ENCODE data around the gene SMTNL1.
A peak's percentile ranks its signal among the peaks of the same experiment; 100 is the strongest.

Gene SMTNL1

GRCh38 chr11:57543593-57543992 is 6.2 kb downstream of the SMTNL1 start:
- DNase-seq (ENCODE audit: low read depth in 1 of 2, low spot score in 1 of 2): no peak

DNA sequence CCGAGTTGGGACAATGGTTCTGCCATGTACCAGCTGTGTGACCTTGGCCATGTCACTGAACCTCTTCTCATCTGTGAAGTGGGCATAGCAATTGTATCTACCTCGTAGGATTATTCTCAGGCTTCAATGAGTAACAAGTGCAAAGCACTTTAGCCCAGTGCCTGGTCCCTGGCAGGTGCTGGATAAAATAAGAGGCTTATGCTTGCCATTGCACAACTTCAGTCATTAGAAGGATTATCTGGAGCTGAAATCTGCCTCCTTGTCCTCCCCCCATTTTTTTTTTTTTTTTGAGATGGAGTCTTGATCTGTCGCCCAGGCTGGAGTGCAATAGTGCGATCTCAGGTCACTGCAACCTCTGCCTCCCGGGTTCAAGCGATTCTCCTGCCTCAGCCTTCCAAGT is 7.2 kb downstream of the SMTNL1 start:
- DNase-seq (ENCODE audit: low read depth in 1 of 2, low spot score in 1 of 2): no peak

DNA sequence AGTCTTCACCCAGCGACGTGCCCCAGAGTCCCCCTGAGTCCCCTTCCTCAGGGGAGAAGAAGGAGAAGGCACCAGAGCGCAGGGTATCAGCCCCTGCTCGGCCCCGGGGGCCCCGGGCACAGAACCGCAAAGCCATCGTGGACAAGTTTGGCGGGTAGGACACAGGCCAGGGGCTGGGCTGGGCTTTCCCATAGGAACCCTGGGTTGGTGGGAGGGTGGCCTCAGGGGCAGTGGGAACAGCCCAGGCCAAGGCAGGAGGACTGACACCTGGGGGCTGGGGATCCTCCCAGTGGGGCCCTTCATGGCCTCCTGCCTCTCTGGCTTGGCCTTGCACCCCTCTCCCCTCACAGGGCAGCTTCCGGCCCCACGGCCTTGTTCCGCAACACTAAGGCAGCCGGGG is 8.5 kb downstream of the SMTNL1 start:
- DNase-seq (ENCODE audit: low read depth in 1 of 2, low spot score in 1 of 2): no peak

DNA sequence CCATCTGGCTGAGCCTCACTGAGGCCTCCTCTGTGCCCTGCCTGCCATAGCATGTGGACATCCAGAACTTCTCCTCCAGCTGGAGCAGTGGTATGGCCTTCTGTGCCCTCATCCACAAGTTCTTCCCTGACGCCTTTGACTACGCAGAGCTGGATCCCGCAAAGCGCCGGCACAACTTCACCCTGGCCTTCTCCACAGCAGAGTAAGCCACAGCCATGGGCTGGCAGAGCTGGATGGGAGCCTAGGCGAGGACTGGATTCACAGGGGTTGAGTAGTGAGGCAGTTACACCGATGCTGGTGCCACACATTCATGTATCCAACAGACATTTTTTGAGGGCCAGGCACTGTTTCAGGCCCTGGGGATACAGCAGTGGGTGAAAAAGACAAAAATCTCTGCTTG is 9.1 kb downstream of the SMTNL1 start:
- DNase-seq (ENCODE audit: low read depth in 1 of 2, low spot score in 1 of 2): no peak

- no peak for DNase-seq (ENCODE audit: low read depth in 1 of 2, low spot score in 1 of 2)
These were observed 9.6 kb downstream of the SMTNL1 start for GRCh38 chr11:57546869-57547475.

DNA sequence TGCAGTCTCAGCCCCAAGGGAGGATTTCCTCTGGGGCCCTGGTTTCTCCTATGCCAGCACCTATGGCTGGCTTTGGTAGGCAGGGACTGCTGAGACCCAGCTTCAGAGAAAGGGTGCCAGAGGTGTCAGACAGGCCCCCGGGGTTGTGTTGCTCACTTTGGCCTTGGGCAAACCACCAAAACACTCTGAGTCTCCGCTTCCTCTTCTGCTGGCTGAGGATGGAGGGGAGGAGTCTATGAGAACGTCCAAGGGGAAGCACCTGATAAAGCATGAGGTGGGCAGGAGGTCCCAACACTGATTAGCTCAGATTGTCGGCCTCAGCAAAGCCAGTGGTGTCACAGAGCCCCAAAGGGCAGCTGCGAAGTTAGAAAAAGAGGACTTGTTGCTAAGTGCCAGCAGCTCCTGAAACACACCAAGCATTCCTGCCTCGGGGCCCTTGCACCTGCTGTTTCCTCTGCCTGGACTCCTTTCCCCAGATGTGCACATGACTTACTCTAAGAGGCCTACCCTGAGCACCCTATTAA is 10.5 kb downstream of the SMTNL1 start:
- no peak for DNase-seq (ENCODE audit: low read depth in 1 of 2, low spot score in 1 of 2)

GRCh38 chr11:57549983-57550382 is 12.6 kb downstream of the SMTNL1 start:
- no peak for DNase-seq (ENCODE audit: low read depth in 1 of 2, low spot score in 1 of 2)

GRCh38 chr11:57551941-57552340 is 14.5 kb downstream of the SMTNL1 start:
- no peak for DNase-seq (ENCODE audit: low read depth in 1 of 2, low spot score in 1 of 2)

DNA sequence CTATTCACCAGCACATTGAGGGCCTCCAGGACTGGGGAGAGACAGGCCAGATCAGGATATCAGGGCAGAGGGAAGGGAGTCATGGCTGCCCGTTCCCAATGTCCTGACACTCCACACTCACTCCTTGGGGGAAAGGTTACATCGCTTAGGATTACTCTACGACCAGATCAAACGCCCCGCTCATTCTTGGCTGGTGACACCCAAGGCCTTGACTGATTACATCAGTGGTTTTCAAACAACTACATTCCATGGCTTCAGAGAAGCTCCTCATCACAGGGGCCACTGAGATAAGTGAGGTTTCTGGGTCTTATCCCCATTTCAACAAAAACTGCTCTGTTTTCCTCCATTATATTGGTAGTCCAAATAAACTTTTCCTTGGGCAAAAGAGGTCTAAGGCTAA is 15.1 kb downstream of the SMTNL1 start:
- no peak for DNase-seq (ENCODE audit: low read depth in 1 of 2, low spot score in 1 of 2)

GRCh38 chr11:57555393-57555792 is 18.0 kb downstream of the SMTNL1 start:
- no peak for DNase-seq (ENCODE audit: low read depth in 1 of 2, low spot score in 1 of 2)

DNA sequence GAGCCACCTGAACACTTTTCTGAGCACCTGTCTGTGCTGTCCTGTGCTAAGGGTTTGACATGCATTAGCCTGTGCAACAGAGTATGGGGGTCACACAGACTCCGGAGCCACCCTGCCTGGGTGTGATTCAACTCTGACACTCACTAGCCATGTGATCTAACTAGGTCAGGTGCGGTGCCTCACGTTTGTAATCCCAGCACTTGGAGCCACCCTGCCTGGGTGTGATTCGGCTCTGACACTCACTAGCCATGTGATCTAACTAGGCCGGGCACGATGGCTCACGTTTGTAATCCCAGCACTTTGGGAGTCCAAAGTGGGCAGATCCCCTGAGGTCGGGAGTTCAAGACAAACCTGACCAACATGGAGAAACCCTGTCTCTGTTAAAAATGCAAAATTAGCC is 18.6 kb downstream of the SMTNL1 start:
- DNase-seq (ENCODE audit: low read depth in 1 of 2, low spot score in 1 of 2): no peak

GRCh38 chr11:57560146-57560545 is 22.8 kb downstream of the SMTNL1 start:
- DNase-seq (ENCODE audit: low read depth in 1 of 2, low spot score in 1 of 2): no peak

DNA sequence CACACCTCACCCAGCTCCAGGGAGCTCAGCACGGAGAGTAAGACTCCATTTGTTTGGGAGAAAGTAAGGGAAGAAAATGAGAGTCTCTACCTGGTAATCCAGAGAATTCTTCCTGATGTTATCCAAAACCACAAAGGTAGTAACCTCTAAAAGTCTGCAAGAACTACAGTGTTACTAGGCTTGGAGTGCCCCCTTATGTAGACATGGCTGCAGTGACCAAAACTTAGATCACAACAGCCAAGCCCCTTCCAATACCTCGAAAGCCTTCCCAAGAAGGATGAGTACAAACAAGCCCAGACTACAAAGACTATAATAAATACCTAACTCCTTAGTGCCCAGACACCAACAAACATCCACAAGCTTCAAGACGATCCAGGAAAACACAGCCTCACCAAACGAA is 25.2 kb downstream of the SMTNL1 start:
- no peak for DNase-seq (ENCODE audit: low read depth in 1 of 2, low spot score in 1 of 2)

DNA sequence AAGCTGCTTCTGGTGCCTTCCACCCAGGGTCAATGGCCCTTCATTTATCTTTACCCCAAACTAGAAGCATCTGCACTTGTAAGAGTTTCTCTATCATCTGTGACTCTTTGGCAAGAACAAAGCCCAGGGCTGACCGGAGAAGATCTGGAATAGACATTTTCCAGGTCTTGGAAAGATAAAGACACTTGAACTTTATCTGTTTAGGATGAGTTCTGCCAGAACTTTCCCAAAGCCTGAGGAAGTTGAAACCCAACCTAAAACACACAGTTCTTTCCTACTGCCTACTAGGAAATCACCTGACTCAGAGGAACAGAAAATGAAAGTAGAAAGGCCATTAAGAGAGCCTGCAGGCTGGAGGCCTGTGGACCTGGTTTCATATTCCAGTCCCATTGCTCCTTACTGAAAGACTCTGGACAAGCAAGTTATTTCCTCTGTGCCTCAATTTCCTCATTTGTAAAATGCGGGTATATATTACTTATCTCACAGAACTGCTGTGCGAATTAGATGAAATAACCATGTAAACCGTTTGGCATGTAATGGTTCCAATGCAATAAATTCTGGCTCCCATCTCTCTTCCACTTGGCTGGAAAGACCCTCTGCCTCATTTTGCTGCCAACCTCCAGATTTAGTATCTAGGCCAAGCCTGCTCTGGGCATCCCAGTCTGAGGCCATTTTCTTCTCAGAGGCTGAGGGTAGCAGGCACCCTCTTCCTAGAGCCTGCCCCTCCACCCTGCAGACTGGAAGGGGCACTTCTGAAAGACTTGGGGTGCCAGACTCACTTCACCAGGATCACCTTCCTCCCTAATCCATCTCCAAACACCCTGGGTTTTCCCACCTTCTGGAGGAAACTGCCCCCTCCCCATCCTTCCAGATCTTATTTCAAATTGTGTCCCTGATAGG is 28.9 kb downstream of the SMTNL1 start:
- no peak for DNase-seq (ENCODE audit: low read depth in 1 of 2, low spot score in 1 of 2)

- no peak for DNase-seq (ENCODE audit: low read depth in 1 of 2, low spot score in 1 of 2)
These were observed 29.6 kb downstream of the SMTNL1 start for GRCh38 chr11:57566905-57567514.

DNA sequence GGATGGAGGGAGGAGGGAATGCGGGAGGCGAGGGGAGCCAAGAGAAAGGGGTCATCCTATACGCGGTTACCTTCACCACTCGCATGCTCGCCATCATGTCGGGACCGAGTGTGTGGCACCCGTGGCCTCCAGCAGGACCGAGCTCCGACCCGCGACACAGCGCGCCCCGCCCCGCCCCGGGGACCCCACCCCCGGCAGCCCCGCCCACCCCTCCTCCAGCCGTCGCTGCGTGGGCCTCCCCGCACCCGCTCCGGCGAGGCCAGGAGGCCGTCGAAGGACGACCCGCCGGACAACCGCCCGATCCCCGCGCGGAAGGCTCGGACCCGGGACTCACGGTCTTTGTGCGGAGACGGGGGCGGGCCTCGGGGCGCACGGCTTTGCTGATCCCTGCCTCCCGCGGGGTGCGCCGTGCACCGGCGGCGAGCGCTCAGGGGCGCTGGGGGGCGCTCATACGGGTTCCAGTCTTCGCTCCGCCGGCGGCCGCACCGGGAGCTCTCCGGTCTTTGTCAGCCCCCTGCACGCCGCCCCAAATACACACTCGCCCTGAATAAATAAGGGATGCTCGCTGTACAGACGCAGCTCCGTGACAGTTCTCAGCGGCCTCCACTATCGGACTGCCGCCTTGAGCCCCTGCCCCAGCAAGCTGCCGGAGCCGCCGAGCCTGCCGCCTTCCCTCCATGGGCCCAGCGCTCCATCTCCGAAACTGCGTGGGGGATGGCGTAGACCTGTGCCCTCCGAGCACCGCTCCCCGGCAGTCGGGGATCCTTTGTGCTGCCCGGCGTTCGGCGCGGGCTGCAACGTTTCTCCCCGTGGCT is 30.3 kb downstream of the SMTNL1 start, which contains the start of gene UBE2L6:
Gene UBE2L6 (minus strand): TSS at position 158 of the 815 bp plus-strand sequence. CDS start 61 bp downstream, at position 97.
- peak; percentile 21 to 79 for DNase-seq (ENCODE audit: low read depth in 1 of 2, low spot score in 1 of 2)

DNA sequence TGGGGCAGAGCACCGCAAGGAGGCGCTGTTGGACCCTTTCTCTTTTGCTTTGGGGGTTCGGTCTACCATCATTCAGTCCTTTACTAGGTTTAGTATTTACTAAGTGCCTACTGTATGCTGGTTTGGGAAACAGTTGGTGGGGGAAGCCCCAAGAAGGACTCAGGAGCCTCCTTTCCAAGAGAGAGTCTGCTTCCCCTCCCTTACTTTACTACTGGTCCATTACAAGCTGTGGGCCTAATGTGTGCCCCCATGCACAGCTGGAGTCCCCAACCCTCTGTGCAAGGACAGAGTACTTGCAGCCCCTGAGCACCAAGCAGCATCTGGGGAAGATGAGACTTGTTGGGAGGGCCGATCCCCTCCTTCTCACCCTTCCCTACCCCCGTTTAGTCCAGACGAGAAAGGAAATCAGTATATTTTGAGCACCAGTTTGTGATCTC is 31.0 kb downstream of the SMTNL1 start:
- peak in 1 of 2 donors; percentile 87 for DNase-seq (ENCODE audit: low read depth in 1 of 2, low spot score in 1 of 2)

DNA sequence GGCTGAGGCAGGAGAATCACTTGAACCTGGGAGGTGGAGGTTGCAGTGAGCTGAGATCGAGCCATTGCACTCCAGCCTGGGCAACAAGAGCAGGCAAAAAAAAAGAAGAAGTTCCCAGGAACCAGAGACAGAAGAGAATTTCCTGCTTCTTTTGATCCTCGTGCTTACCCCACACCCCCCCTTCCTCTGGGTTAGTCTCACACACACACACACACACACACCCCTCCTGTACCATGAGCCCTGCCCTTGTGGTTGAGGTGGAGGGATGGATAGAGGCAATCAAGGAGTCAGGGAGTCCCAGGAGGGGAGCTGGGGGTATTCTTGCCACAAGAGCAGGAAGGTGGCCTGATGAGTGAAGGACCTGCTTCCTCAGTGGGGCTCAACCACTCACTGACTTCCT is 34.2 kb downstream of the SMTNL1 start:
- DNase-seq (ENCODE audit: low read depth in 1 of 2, low spot score in 1 of 2): no peak

GRCh38 chr11:57574061-57574460 is 36.7 kb downstream of the SMTNL1 start:
- DNase-seq (ENCODE audit: low read depth in 1 of 2, low spot score in 1 of 2): no peak

DNA sequence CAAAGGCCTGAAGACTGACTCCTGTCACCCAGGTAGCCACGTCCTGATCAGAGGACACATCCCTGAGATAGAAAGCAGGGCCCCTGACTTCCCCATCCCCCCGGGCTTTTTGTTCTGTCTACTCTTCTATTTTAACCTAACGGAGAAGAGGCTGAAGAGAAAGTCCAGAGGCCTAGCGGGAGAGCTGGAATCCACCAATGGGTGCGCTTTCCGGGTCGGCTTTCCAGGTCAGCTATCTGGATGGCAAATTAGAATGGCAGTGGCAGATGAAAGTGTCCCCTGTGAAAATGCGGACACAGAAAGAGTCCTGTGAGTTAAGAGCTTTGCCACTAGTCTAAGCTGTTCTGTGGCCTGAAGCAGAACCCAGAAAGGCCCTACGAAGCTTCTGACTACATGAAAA is 46.9 kb downstream of the SMTNL1 start:
- no peak for DNase-seq (ENCODE audit: low read depth in 1 of 2, low spot score in 1 of 2)

GRCh38 chr11:57585301-57585700 is 47.9 kb downstream of the SMTNL1 start:
- no peak for DNase-seq (ENCODE audit: low read depth in 1 of 2, low spot score in 1 of 2)

All from activated T-helper 1 cell treated with anti-CD3 and anti-CD28 coated beads, Interleukin-2, amount 50 U/mL, for 16 hours (primary cell).